Vagina (tissue), 2 donors: Measurements from ENCODE around the gene AQP5. TPM values are rescaled to one million over a fixed set of nuclear protein-coding genes. Genes with fewer than 3 reads are reported as not detected.

Source experiments
- DNase-seq, 2 donors: peaks; one replicate each; pipeline ENCODE4 v3.0.0-alpha.2; 2017; ENCODE audit errors: extremely low spot score in 2 of 2
- H3K27ac ChIP-seq: fragments of 200-600 bp; sonication (generic); one replicate; pipeline ENCODE4 v1.5.1; 2019
- H3K27me3 ChIP-seq: fragments of 200-600 bp; sonication (generic); one replicate; pipeline ENCODE4 v1.5.1; 2019
- H3K36me3 ChIP-seq, 2 donors: fragments of 200-600 bp; sonication (generic); one replicate each; pipeline ENCODE4 v1.5.1; 2017 to 2019
- H3K4me1 ChIP-seq: fragments of 200-600 bp; sonication (generic); one replicate; pipeline ENCODE4 v1.5.1; 2019
- H3K4me3 ChIP-seq, 2 donors: fragments of 200-600 bp; sonication (generic); 1 replicate in 1 of 2; 2 replicates in 1 of 2; pipeline ENCODE4 v1.5.1; 2016 to 2019
- H3K9me3 ChIP-seq: fragments of 200-600 bp; sonication (generic); one replicate; pipeline ENCODE4 v1.5.1; 2019
- POLR2A ChIP-seq, 2 donors: fragments of 450-650 bp; IDR thresholded peaks; one replicate each; pipeline ENCODE4 v1.6.1; 2017; ENCODE audit warnings: antibody characterized with exemption in 2 of 2, mild to moderate bottlenecking in 2 of 2, moderate library complexity in 2 of 2
- POLR2AphosphoS5 ChIP-seq, 2 donors: sonication (generic); formaldehyde crosslinking; IDR thresholded peaks; one replicate each; pipeline ENCODE4 v1.9.0; 2017; ENCODE audit warnings: antibody characterized with exemption in 2 of 2, mild to moderate bottlenecking in 2 of 2, low read depth in 1 of 2; ENCODE audit not compliant: insufficient read depth in 1 of 2
- intact Hi-C: fragments of 100-400 bp; cut with DNase I; formaldehyde crosslinking; loops from one replicate; pipeline ENCODE4 v1.15.1; 2023
- total RNA-seq: library from RNA; depleted of rRNA; stranded (reverse); fragments of >200 nt; gene quantifications from one replicate; pipeline ENCODE4 v1.2.3, GENCODE V29; 2016
- TF ChIP-seq, protein P1 (sequence below), 3 experiments: fragments of 450-650 bp in 2 of 3; fragments of 200-600 bp in 1 of 3; sonication (generic) in 1 of 3; IDR thresholded peaks; one replicate each; pipeline ENCODE4 v1.5.1; 2017 to 2019; ENCODE audit warnings: antibody characterized with exemption in 3 of 3, mild to moderate bottlenecking in 2 of 3, moderate library complexity in 2 of 3

AQP5 gene
- total RNA-seq, 1 donor from 2014 or later = not detected

DNA sequence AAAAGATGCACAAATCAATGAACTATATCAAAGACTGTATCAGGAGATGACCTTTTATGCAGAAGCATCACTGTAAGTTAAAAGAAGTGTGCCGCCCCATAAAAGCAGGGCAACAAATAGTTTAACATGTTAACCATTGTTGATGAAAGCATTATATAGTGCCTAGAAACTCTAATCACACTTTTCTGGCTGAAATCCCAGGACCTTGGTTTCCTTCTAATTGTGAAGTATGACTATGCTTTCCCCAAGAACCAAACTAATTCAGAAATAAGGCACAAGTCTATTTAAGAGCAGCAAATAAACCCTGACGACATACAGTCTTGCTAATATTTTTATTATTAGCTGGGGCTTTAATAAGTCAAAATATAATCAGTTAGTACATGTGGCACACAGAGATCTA is 41.9 kb downstream of the AQP5 start:
- Histone ChIP-seq H3K27ac (no peak overlapping the region), H3K9me3 (no peaks in the 10 kb centered on the region), H3K27me3 (no peaks in the 10 kb centered on the region), H3K4me1 (no peaks in the 10 kb centered on the region), H3K4me3 (no peak overlapping the region), H3K36me3 (peaks cover 0 to 4% of the 10 kb centered on the region in 2 donors)
- no peak for DNase-seq
- TF ChIP-seq, protein P1, sequence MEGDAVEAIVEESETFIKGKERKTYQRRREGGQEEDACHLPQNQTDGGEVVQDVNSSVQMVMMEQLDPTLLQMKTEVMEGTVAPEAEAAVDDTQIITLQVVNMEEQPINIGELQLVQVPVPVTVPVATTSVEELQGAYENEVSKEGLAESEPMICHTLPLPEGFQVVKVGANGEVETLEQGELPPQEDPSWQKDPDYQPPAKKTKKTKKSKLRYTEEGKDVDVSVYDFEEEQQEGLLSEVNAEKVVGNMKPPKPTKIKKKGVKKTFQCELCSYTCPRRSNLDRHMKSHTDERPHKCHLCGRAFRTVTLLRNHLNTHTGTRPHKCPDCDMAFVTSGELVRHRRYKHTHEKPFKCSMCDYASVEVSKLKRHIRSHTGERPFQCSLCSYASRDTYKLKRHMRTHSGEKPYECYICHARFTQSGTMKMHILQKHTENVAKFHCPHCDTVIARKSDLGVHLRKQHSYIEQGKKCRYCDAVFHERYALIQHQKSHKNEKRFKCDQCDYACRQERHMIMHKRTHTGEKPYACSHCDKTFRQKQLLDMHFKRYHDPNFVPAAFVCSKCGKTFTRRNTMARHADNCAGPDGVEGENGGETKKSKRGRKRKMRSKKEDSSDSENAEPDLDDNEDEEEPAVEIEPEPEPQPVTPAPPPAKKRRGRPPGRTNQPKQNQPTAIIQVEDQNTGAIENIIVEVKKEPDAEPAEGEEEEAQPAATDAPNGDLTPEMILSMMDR (IDR thresholded peaks at IDR 0.05) = no peak
- TF ChIP-seq POLR2A (IDR thresholded peaks at IDR 0.05) (no peak), POLR2AphosphoS5 (IDR thresholded peaks at IDR 0.05; ENCODE audit: insufficient read depth in 1 of 2, low read depth in 1 of 2) (no peak)
- intact Hi-C loops = no loop called here

DNA sequence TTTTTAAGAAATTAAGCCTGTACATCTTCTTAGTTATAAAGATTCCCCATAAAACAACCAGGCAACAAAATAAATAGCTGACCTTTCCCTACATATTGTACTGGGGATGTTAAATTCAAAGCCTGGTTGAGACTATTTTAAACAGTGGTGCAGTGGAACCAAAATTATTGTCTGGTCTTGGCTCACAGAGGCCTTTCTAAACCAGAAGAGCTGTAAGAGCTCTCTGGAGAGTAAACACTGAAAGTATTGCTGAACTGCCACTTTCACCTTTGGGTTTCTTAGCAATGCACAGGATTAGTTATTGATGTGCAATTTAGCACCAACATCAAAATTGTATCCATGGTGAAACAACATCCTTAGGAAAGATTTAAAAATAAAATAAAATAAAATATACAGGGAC is 43.0 kb downstream of the AQP5 start:
- H3K27me3 ChIP-seq = no peaks in the 10 kb centered on the region
- TF ChIP-seq POLR2AphosphoS5 (IDR thresholded peaks at IDR 0.05; ENCODE audit: insufficient read depth in 1 of 2, low read depth in 1 of 2) (no peak), POLR2A (IDR thresholded peaks at IDR 0.05) (no peak)
- TF ChIP-seq, protein P1 (IDR thresholded peaks at IDR 0.05) = no peak
- H3K36me3 ChIP-seq = peaks cover 0 to under 1% of the 10 kb centered on the region in 2 donors
- H3K4me1 ChIP-seq = no peaks in the 10 kb centered on the region
- no peak overlapping the region for H3K27ac ChIP-seq
- DNase-seq = no peak
- no peaks in the 10 kb centered on the region for H3K9me3 ChIP-seq
- no peak overlapping the region for H3K4me3 ChIP-seq
- intact Hi-C loops = no loop called here

DNA sequence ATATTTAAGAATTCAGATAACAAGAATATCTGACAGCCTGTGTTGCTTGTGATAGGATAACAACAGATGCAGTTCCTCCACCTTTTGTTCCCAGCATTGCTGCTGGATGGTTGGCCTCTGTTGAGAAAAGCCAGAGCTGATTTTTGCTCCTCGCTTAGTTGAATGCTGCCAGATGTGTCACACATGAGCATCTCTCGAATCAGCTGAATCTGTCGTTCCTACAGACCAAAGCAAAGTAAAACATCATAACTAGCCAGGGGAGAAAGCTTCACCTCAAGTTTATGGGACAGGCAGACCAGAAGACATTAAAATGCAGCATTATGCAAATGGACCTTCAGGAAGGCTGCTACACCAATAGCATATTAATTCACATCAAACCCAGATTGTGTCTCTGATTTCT is 43.5 kb downstream of the AQP5 start:
- H3K4me3 ChIP-seq = no peak overlapping the region
- no peaks in the 10 kb centered on the region for H3K4me1 ChIP-seq
- intact Hi-C loops = no loop called here
- H3K27ac ChIP-seq = no peak overlapping the region
- TF ChIP-seq POLR2A (IDR thresholded peaks at IDR 0.05) (no peak), POLR2AphosphoS5 (IDR thresholded peaks at IDR 0.05; ENCODE audit: insufficient read depth in 1 of 2, low read depth in 1 of 2) (no peak)
- TF ChIP-seq, protein P1 (IDR thresholded peaks at IDR 0.05) = no peak
- H3K36me3 ChIP-seq = no peaks in the 10 kb centered on the region
- no peaks in the 10 kb centered on the region for H3K9me3 ChIP-seq
- no peaks in the 10 kb centered on the region for H3K27me3 ChIP-seq
- DNase-seq = no peak

DNA sequence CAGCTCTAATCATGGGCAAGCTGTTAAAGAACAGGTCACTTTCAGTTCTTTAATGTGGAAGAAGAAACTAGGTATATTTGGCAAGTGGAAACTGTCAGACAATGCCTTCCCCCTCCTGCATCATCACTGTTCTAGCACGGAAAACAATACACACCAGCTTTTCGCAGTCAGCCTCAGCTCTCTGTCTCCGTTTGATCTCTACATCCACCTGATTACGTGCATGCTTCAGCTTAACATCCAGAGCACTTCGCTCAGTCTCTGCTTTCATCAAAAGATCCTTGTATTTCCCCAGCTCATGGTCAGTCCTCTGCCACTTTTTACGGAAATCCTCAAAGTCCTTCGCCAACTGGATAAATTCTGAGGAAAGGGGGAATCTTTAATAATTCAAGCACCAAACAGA is 44.6 kb downstream of the AQP5 start:
- no peaks in the 10 kb centered on the region for H3K4me1 ChIP-seq
- no peak for DNase-seq
- TF ChIP-seq POLR2A (IDR thresholded peaks at IDR 0.05) = no peak
- H3K9me3 ChIP-seq = no peaks in the 10 kb centered on the region
- H3K27ac ChIP-seq = no peak overlapping the region
- H3K4me3 ChIP-seq = no peak overlapping the region
- H3K27me3 ChIP-seq = no peaks in the 10 kb centered on the region
- intact Hi-C loops = no loop called here
- no peaks in the 10 kb centered on the region for H3K36me3 ChIP-seq

DNA sequence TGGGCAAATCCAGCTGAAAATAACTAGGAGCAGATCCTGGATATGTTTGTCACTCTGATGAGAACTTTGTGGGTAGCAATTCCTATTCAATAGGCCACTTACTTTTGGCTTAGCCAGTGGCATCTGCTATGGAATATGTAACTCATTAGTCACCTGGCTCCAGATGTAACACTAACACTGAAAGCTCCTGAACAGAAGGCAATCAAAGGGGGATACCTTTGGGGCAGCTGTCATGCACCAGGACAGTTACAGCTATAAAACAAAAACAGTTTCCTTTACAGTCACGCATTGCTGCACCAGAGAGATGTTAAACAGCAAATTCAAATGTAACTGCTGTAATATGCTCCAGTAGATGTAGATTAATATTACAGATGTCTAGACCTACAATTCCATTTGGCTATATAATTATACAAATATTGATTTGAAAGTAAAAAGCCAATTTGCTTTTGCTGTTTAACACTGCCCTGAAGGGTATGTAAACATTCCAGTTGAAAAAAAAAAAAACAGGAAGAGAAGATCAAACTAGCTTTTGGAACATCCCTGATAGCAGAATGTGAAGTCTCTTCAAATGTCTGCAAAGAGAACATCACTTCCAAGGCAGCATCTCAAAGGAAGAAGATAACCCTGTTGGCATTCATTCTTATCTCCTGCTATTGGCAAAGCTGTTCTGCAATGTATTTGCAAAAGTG is 45.2 kb downstream of the AQP5 start:
- no peaks in the 10 kb centered on the region for H3K4me1 ChIP-seq
- no peak overlapping the region for H3K27ac ChIP-seq
- H3K9me3 ChIP-seq = no peaks in the 10 kb centered on the region
- intact Hi-C loops = no loop called here
- no peaks in the 10 kb centered on the region for H3K36me3 ChIP-seq
- TF ChIP-seq POLR2A (IDR thresholded peaks at IDR 0.05) = no peak
- TF ChIP-seq, protein P1 (IDR thresholded peaks at IDR 0.05) = no peak
- TF ChIP-seq POLR2AphosphoS5 (IDR thresholded peaks at IDR 0.05; ENCODE audit: insufficient read depth in 1 of 2, low read depth in 1 of 2) = no peak
- H3K4me3 ChIP-seq = no peak overlapping the region
- DNase-seq = no peak
- no peaks in the 10 kb centered on the region for H3K27me3 ChIP-seq
